HG02763 (cell line): ENCODE measurements around the gene PRR9.
"Not testable (repeated sequence)": the region's sequence is repeated elsewhere in the genome, so short reads cannot be mapped to it uniquely, and the experiment has no call there.

Experiments
- ATAC-seq: cut with Tn5 transposase; IDR thresholded peaks from one replicate; pipeline ENCODE4 v1.9.1; 2021; ENCODE audit warnings: mild to moderate bottlenecking, moderate library complexity; ENCODE audit not compliant: unreplicated experiment

PRR9 gene

GRCh38 chr1:153229076-153229829 lies 11.9 kb downstream of the PRR9 start:
- not testable (repeated sequence) for ATAC-seq

GRCh38 chr1:153231363-153231762 lies 14.0 kb downstream of the PRR9 start:
- no peak for ATAC-seq

- no peak for ATAC-seq
Observed at GRCh38 chr1:153231785-153232184, 14.4 kb downstream of the PRR9 start.

GRCh38 chr1:153232553-153232952 lies 15.2 kb downstream of the PRR9 start:
- no peak for ATAC-seq

- no peak for ATAC-seq
Observed at GRCh38 chr1:153233448-153233847, 16.1 kb downstream of the PRR9 start.

- ATAC-seq = no peak
Observed at GRCh38 chr1:153238527-153238926, 21.1 kb downstream of the PRR9 start.

GRCh38 chr1:153242160-153242559 lies 24.8 kb downstream of the PRR9 start:
- no peak for ATAC-seq

- ATAC-seq = no peak
Observed at GRCh38 chr1:153245466-153245865, 28.1 kb downstream of the PRR9 start.

GRCh38 chr1:153246018-153246417 lies 28.6 kb downstream of the PRR9 start:
- no peak for ATAC-seq

- ATAC-seq = no peak
Observed at GRCh38 chr1:153246825-153247224, 29.4 kb downstream of the PRR9 start.

- no peak for ATAC-seq
Observed at GRCh38 chr1:153248176-153248879, 30.9 kb downstream of the PRR9 start.

GRCh38 chr1:153250166-153250565 lies 32.8 kb downstream of the PRR9 start:
- no peak for ATAC-seq

- ATAC-seq = no peak
Observed at GRCh38 chr1:153251087-153251486, 33.7 kb downstream of the PRR9 start.

- no peak for ATAC-seq
Observed at GRCh38 chr1:153251562-153251961, 34.2 kb downstream of the PRR9 start.

- no peak for ATAC-seq
Observed at GRCh38 chr1:153251988-153252387, 34.6 kb downstream of the PRR9 start.

- ATAC-seq = no peak
Observed at GRCh38 chr1:153253076-153253475, 35.7 kb downstream of the PRR9 start.

- ATAC-seq = peak; percentile 52
Observed at GRCh38 chr1:153253693-153254092, 36.3 kb downstream of the PRR9 start.

GRCh38 chr1:153259387-153259786 lies 42.0 kb downstream of the PRR9 start, which contains the start of gene LORICRIN:
TSS of gene LORICRIN (plus strand) at chr1:153259687. CDS start at chr1:153260950, 1,263 bp downstream.
- no peak for ATAC-seq

- no peak for ATAC-seq
Observed at GRCh38 chr1:153260585-153261280, 43.3 kb downstream of the PRR9 start.

- ATAC-seq = no peak
Observed at GRCh38 chr1:153261281-153262069, 44.1 kb downstream of the PRR9 start.

- ATAC-seq = no peak
Observed at GRCh38 chr1:153262070-153262366, 44.6 kb downstream of the PRR9 start.
